ENCODE results near the gene KIAA0513.

The KIAA0513 gene

DNA sequence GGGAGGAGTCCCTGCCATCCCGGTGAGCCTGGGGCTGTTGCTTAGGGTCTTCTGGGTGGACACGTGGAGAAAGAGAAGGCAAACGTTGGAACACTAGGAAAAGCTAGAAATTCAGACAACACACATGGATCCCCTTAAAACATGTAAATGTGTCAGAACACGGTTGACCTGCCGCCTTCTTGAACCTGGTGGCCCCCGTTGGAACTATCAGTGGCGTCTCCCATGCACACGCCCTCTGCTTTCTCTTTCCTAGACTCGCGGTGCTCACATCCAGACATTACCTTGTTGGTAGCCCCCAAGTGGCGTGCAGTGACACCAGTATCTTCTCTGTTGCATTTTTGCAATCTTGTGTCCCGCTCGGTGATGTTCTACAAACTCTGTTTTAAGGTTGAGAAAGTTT, 66.1 kb downstream of the KIAA0513 start:
- TF ChIP-seq, protein P1, sequence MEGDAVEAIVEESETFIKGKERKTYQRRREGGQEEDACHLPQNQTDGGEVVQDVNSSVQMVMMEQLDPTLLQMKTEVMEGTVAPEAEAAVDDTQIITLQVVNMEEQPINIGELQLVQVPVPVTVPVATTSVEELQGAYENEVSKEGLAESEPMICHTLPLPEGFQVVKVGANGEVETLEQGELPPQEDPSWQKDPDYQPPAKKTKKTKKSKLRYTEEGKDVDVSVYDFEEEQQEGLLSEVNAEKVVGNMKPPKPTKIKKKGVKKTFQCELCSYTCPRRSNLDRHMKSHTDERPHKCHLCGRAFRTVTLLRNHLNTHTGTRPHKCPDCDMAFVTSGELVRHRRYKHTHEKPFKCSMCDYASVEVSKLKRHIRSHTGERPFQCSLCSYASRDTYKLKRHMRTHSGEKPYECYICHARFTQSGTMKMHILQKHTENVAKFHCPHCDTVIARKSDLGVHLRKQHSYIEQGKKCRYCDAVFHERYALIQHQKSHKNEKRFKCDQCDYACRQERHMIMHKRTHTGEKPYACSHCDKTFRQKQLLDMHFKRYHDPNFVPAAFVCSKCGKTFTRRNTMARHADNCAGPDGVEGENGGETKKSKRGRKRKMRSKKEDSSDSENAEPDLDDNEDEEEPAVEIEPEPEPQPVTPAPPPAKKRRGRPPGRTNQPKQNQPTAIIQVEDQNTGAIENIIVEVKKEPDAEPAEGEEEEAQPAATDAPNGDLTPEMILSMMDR (IDR thresholded peaks at IDR 0.05; ENCODE audit: borderline replicate concordance, insufficient read depth, low read depth, low read length) = no peak
- H3K4me3 ChIP-seq (ENCODE audit: low read depth, low read length) = no peak overlapping the region

DNA sequence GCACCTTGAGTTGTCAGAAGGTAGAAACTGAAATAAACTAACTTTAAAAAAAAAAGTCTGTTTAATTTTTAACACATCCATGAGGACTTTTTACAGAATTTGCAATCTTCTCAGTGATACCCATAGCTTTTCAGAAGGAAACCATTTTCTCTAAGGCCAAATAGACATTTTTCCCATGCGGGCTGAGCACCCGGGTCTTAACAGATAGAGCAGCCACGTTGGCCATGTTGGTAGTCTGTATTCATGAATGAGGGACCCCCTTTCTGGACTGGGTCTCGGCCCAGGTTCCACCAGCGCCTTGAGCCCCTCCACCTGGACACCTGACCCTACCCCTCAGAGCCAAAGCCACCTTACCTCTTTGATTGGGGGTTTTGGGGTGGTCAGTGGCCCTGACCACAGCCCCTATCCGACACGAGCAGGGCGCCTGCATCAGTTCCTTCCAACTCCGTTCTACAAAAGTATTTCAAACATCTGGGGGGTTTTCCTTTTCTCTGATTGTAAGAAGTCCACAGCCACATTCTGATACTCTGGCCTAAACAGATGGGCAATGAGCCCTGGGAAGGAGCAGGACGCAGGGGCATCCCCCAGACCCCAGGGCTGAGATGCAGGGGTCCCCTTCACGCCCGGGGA, 66.7 kb downstream of the KIAA0513 start:
- no peak overlapping the region for H3K4me3 ChIP-seq (ENCODE audit: low read depth, low read length)
- TF ChIP-seq, protein P1 (IDR thresholded peaks at IDR 0.05; ENCODE audit: borderline replicate concordance, insufficient read depth, low read depth, low read length) = no peak

DNA sequence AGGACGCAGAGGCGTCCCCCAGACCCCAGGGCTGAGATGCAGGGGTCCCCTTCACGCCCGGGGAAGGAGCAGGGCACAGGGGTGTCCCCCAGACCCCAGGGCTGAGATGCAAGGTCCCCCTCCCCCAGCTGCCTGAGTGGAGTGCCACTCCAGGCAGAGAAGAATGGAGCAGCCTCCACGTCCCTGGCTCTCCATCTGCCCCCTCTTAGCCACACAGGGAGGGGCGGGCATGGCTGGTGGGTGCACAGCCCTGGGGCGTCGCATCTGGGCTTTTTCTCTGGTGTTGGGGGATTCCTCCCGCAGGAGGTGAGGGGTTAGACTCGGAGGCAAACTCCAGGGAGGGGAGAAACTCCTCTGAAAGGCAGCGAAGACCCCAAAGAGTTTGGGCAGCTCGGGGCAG, 67.2 kb downstream of the KIAA0513 start:
- H3K4me3 ChIP-seq (ENCODE audit: low read depth, low read length) = no peak overlapping the region
- TF ChIP-seq, protein P1 (IDR thresholded peaks at IDR 0.05; ENCODE audit: borderline replicate concordance, insufficient read depth, low read depth, low read length) = no peak

DNA sequence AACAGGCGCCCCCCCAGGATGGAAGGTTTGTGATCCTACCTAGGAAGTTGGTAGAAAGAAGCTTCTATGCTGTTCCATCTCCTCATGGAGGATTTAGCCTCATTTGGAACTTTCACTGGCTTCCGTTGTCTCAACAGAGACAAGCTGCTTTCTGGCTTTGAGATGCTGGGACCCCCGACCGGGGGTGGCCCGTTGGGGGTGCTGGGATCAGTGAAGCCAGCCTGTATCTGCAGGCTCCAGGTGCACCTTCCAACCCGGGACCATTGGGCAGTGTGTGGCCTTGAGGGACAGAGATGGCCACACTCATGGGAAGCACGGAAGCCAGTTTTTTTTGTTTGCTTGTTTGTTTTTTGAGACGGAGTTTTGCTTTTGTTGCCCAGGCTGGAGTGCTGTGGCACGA, 69.3 kb downstream of the KIAA0513 start:
- H3K4me3 ChIP-seq (ENCODE audit: low read depth, low read length) = no peak overlapping the region
- TF ChIP-seq, protein P1 (IDR thresholded peaks at IDR 0.05; ENCODE audit: borderline replicate concordance, insufficient read depth, low read depth, low read length) = no peak

DNA sequence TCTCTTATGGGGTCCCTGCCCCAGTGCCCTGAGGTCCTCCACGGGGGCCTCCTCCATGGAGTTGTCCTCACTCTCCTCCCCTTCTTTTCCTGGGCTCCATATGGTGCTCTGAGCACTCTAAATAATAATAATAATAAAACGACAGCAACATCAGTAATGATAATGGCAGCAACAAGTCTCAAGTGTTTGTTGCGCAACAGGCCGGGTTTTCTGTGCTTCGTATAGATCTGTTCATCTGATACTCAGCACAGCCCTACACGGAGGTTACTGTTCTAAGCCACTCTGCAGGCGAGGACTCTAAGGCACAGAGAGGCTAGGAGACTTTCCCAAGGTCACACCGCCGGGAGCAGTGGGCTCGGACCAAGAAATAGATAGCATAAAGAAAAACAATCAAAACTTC, 71.0 kb downstream of the KIAA0513 start:
- TF ChIP-seq, protein P1 (IDR thresholded peaks at IDR 0.05; ENCODE audit: borderline replicate concordance, insufficient read depth, low read depth, low read length) = no peak
- H3K4me3 ChIP-seq (ENCODE audit: low read depth, low read length) = no peak overlapping the region

DNA sequence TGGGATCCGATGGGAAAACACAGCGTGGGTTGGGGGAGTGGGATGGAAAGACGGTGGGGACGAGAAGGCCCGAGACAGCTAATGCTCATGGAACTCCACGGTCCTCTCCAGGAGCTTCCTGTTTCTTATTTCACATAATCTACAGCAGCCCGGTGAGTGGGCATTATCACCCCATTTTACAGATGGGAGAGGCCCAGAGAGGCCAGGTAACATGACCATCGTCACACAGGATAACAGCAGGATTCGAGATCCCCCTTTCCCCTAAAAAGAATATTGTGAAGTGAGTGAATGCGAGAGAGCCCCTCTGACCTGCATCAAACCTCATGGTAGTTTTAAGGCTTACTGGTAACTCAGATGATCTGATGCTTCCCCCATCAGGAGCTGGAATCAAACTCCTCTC, 72.7 kb downstream of the KIAA0513 start:
- TF ChIP-seq, protein P1 (IDR thresholded peaks at IDR 0.05; ENCODE audit: borderline replicate concordance, insufficient read depth, low read depth, low read length) = no peak

DNA sequence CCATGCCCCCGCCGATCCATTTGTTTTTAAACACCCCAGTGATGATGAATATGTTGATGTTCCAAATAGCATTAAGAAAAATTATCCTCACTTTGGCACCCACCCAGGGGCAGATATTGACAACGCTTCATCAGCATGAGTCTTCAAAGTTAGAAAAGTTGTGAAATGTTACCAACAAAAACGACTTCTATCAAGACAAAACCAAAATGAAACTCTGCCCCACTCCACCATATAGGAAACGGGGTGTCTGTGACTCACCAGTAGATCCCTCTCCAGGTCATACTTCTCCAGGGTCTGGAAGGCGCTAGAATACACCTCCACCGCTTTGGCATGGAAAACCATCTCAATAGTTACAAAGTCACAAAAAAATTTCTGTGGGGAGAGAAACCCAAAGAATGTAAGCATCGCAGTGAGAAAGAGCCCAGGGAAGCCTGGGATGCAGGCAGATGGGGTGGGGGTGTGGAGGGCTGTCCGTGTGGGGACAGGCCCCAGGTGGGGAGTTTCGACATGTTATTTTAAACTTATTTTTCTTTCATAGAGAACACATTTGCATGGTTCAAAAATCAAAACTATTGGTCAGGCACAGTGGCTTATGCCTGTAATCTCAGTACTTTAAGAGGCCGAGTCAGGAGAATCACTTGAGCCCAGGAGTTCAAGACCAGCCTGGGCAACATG, 74.5 kb downstream of the KIAA0513 start:
- H3K4me3 ChIP-seq (ENCODE audit: low read depth, low read length) = no peak overlapping the region
- TF ChIP-seq, protein P1 (IDR thresholded peaks at IDR 0.05; ENCODE audit: borderline replicate concordance, insufficient read depth, low read depth, low read length) = no peak

More for the DNA sequence above, 72.7 kb downstream of the KIAA0513 start:
- no peak overlapping the region for H3K4me3 ChIP-seq (ENCODE audit: low read depth, low read length)
